Epithelial cell of proximal tubule (primary cell): ENCODE results near the gene PTH1R. TPM values are rescaled to one million over a fixed set of nuclear protein-coding genes. Genes with fewer than 3 reads are reported as not detected.

Experiments
- DNase-seq: peaks from one replicate; pipeline ENCODE4 v3.0.0-alpha.2; 2011; ENCODE audit warnings: low read depth
- H3K4me3 ChIP-seq: 2 replicates; pipeline ENCODE4 v1.5.1; 2011; ENCODE audit warnings: low read depth, mild to moderate bottlenecking, low read length
- CTCF ChIP-seq: conservative IDR thresholded peaks from 2 replicates; pipeline ENCODE4 v1.5.1; 2012; ENCODE audit warnings: low read depth, mild to moderate bottlenecking, low read length
- total RNA-seq: library from RNA; depleted of rRNA; stranded (reverse); fragments of >200 nt; gene quantifications from 2 replicates; pipeline ENCODE4 v1.2.3, GENCODE V29; 2015

The PTH1R gene
- total RNA-seq, 1 donor from 2014 or later, result 11.5 TPM

- no peak for TF ChIP-seq CTCF
- H3K4me3 ChIP-seq, result no peak overlapping the region
- no peak for DNase-seq
Measured at GRCh38 chr3:46914849-46915248, 37.3 kb downstream of the PTH1R start.

- TF ChIP-seq CTCF, result no peak
- no peak for DNase-seq
- no peak overlapping the region for H3K4me3 ChIP-seq
Measured at GRCh38 chr3:46915297-46915822, 37.8 kb downstream of the PTH1R start.

- no peak for TF ChIP-seq CTCF
- DNase-seq, result no peak
- no peak overlapping the region for H3K4me3 ChIP-seq
Measured at GRCh38 chr3:46916278-46916677, 38.8 kb downstream of the PTH1R start.

- no peak overlapping the region for H3K4me3 ChIP-seq
- DNase-seq, result no peak
- no peak for TF ChIP-seq CTCF
Measured at GRCh38 chr3:46916799-46917198, 39.3 kb downstream of the PTH1R start.

GRCh38 chr3:46917257-46917656 is 39.7 kb downstream of the PTH1R start:
- TF ChIP-seq CTCF, result no peak
- no peak for DNase-seq
- H3K4me3 ChIP-seq, result no peak overlapping the region

GRCh38 chr3:46918202-46918601 is 40.7 kb downstream of the PTH1R start:
- TF ChIP-seq CTCF, result no peak
- no peak for DNase-seq
- no peak overlapping the region for H3K4me3 ChIP-seq

- DNase-seq, result no peak
- no peak for TF ChIP-seq CTCF
- H3K4me3 ChIP-seq, result no peak overlapping the region
Measured at GRCh38 chr3:46918634-46919033, 41.1 kb downstream of the PTH1R start.
